Lower leg skin (tissue), 3 donors: ENCODE measurements around the gene SLC38A10.

Experiments used
- CTCF ChIP-seq, 3 donors: fragments of 450-650 bp; IDR thresholded peaks; one replicate each; pipeline ENCODE4 v1.5.1; 2016; ENCODE audit warnings: antibody characterized with exemption in 3 of 3, mild to moderate bottlenecking in 3 of 3, moderate library complexity in 2 of 3
- POLR2A ChIP-seq, 2 donors: fragments of 450-650 bp; IDR thresholded peaks; one replicate each; pipeline ENCODE4 v1.6.1; 2016 to 2017; ENCODE audit warnings: antibody characterized with exemption in 2 of 2, mild to moderate bottlenecking in 1 of 2, moderate library complexity in 1 of 2

GRCh38 chr17:81273698-81274470, 21.2 kb downstream of the SLC38A10 start:
- TF ChIP-seq CTCF (IDR thresholded peaks at IDR 0.05) (no peak), POLR2A (IDR thresholded peaks at IDR 0.05) (no peak)
